Loucy (cell line): ENCODE measurements around the gene SMG6.

Experiments used
- H2AFZ ChIP-seq: fragments of 200-600 bp; sonication (generic); 2 replicates; pipeline ENCODE4 v1.6.0; 2016; ENCODE audit warnings: antibody characterized with exemption, mild to moderate bottlenecking, low read length, moderate library complexity
- H3F3A ChIP-seq: fragments of 200-600 bp; 2 replicates; pipeline ENCODE4 v1.6.0; 2016; ENCODE audit warnings: antibody characterized with exemption, low read depth, mild to moderate bottlenecking
- H3K27me3 ChIP-seq: fragments of 200-600 bp; sonication (generic); 2 replicates; pipeline ENCODE4 v1.6.1; 2014; ENCODE audit warnings: low read length, mild to moderate bottlenecking; ENCODE audit not compliant: insufficient read depth, poor library complexity, severe bottlenecking
- H3K36me3 ChIP-seq: fragments of 200-600 bp; sonication (generic); 2 replicates; pipeline ENCODE4 v1.6.1; 2016; ENCODE audit warnings: low read length; ENCODE audit not compliant: insufficient read depth
- H3K4me1 ChIP-seq: fragments of 200-600 bp; sonication (generic); 2 replicates; pipeline ENCODE4 v1.5.1; 2014; ENCODE audit warnings: low read length, mild to moderate bottlenecking; ENCODE audit not compliant: insufficient read depth, poor library complexity, severe bottlenecking
- H3K4me2 ChIP-seq: fragments of 200-600 bp; sonication (generic); 2 replicates; pipeline ENCODE4 v1.6.0; 2014; ENCODE audit warnings: antibody characterized with exemption, low read length, low read depth, mild to moderate bottlenecking; ENCODE audit not compliant: poor library complexity, severe bottlenecking
- H3K4me3 ChIP-seq: fragments of 200-600 bp; sonication (generic); 2 replicates; pipeline ENCODE4 v1.5.1; 2014; ENCODE audit warnings: low read length, mild to moderate bottlenecking, mixed read lengths; ENCODE audit not compliant: poor library complexity, severe bottlenecking
- H3K79me2 ChIP-seq: fragments of 200-600 bp; sonication (generic); 2 replicates; pipeline ENCODE4 v1.6.1; 2014; ENCODE audit warnings: low read length; ENCODE audit not compliant: insufficient read depth
- H3K9ac ChIP-seq: fragments of 200-600 bp; sonication (generic); 2 replicates; pipeline ENCODE4 v1.6.0; 2014; ENCODE audit warnings: mild to moderate bottlenecking, low read depth, low read length, moderate library complexity; ENCODE audit not compliant: poor library complexity, severe bottlenecking
- H3K9me2 ChIP-seq: fragments of 200-600 bp; sonication (generic); replicated peaks from 2 replicates; pipeline ENCODE4 v1.6.1; 2016; ENCODE audit warnings: low read depth, low read length, mixed read lengths
- H3K9me3 ChIP-seq: fragments of 200-600 bp; sonication (generic); 2 replicates; pipeline ENCODE4 v1.6.1; 2014; ENCODE audit warnings: mild to moderate bottlenecking, antibody characterized with exemption, low read length, low read depth; ENCODE audit not compliant: insufficient read depth
- H4K20me1 ChIP-seq: fragments of 200-600 bp; sonication (generic); 2 replicates; pipeline ENCODE4 v1.6.0; 2014; ENCODE audit warnings: antibody characterized with exemption, low read length, mild to moderate bottlenecking; ENCODE audit not compliant: insufficient read depth, poor library complexity, severe bottlenecking
- EZH2phosphoT487 ChIP-seq: fragments of 200-600 bp; IDR thresholded peaks from 2 replicates; pipeline ENCODE4 v1.6.1; 2018; ENCODE audit warnings: antibody characterized with exemption, mild to moderate bottlenecking, moderate library complexity, borderline replicate concordance
- TF ChIP-seq, protein P1 (sequence below): fragments of 200-600 bp; sonication (generic); conservative IDR thresholded peaks from 2 replicates; pipeline ENCODE4 v1.5.1; 2014; ENCODE audit warnings: mild to moderate bottlenecking, antibody characterized with exemption, low read length

Gene SMG6

DNA sequence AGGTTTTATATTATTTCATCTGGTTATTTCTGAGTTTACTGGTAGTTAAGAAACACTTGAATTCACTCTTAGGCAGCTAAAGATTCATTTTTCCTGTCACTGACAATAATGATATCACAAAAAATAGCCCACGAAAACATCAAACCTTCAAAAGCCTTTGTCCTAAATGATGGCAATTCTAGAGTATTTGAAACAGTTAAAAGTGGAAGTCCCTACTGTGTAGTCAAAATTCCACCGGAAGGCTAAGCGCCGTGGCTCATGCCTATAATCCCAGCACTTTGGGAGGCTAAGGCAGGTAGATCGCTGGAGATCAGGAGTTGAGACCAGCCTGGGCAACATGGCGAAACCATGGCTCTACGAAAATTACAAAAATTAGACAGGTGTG is 145.2 kb downstream of the SMG6 start:
- no peaks in the 10 kb centered on the region for H4K20me1 ChIP-seq
- H3F3A ChIP-seq = no peaks in the 10 kb centered on the region
- H3K9me3 ChIP-seq = no peaks in the 10 kb centered on the region
- no peaks in the 10 kb centered on the region for H3K27me3 ChIP-seq
- H3K4me3 ChIP-seq = no peak overlapping the region
- no peak overlapping the region for H3K4me2 ChIP-seq
- H3K4me1 ChIP-seq = peaks cover 5% of the 10 kb centered on the region
- no peak for TF ChIP-seq EZH2phosphoT487
- TF ChIP-seq, protein P1, sequence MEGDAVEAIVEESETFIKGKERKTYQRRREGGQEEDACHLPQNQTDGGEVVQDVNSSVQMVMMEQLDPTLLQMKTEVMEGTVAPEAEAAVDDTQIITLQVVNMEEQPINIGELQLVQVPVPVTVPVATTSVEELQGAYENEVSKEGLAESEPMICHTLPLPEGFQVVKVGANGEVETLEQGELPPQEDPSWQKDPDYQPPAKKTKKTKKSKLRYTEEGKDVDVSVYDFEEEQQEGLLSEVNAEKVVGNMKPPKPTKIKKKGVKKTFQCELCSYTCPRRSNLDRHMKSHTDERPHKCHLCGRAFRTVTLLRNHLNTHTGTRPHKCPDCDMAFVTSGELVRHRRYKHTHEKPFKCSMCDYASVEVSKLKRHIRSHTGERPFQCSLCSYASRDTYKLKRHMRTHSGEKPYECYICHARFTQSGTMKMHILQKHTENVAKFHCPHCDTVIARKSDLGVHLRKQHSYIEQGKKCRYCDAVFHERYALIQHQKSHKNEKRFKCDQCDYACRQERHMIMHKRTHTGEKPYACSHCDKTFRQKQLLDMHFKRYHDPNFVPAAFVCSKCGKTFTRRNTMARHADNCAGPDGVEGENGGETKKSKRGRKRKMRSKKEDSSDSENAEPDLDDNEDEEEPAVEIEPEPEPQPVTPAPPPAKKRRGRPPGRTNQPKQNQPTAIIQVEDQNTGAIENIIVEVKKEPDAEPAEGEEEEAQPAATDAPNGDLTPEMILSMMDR = no peak
- no peaks in the 10 kb centered on the region for H3K9me2 ChIP-seq
- peaks cover 60% of the 10 kb centered on the region; the same call in 1 of the 2 replicates for H3K36me3 ChIP-seq
- H3K79me2 ChIP-seq = peaks cover 7% of the 10 kb centered on the region; the same call in 1 of the 2 replicates
- H2AFZ ChIP-seq = no peak overlapping the region
- H3K9ac ChIP-seq = no peak overlapping the region

DNA sequence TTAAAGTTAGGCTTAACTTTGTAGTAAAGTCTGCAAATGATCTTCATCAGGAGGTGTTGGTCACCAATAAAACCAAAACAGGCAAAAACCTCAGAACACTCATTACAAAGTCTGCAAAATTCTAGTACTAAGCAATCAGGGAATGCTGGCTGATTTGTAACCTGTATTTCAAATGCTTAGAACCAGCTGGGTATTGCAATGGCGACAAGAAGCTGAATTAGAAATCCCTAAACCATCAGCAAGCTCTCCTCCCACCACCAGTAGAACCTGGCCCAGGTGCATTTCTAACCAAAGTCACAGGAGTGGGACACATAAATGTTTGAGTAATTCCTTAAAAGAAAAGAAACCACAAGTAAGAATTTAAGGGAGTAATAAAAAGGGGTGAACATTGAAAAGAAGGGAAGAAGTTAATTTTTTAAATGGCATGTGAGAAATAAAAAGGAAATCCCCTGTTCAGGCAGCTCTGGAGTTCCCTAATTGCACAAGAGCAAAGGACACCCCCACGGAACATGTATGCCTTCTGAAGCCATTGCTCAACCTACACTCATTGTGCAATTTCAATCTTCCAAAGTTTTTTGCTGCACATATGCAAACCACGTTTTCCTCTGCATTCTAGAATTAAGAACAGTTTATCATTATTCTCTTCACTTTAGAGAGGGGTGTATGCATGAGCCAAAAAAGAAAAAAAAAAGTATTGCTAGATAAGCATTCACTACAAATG is 145.8 kb downstream of the SMG6 start:
- Histone ChIP-seq H3K79me2 (peaks cover 7% of the 10 kb centered on the region; the same call in 1 of the 2 replicates), H3K4me1 (peaks cover 5% of the 10 kb centered on the region), H3K9ac (peak overlapping the region; percentile 18), H3K4me3 (no peak overlapping the region), H3K9me2 (no peaks in the 10 kb centered on the region), H3K4me2 (no peak overlapping the region), H2AFZ (no peak overlapping the region), H3F3A (no peaks in the 10 kb centered on the region), H3K9me3 (no peaks in the 10 kb centered on the region), H4K20me1 (no peaks in the 10 kb centered on the region), H3K36me3 (peaks cover 63% of the 10 kb centered on the region; the same call in 1 of the 2 replicates), H3K27me3 (no peaks in the 10 kb centered on the region)
- TF ChIP-seq, protein P1 = no peak
- no peak for TF ChIP-seq EZH2phosphoT487

DNA sequence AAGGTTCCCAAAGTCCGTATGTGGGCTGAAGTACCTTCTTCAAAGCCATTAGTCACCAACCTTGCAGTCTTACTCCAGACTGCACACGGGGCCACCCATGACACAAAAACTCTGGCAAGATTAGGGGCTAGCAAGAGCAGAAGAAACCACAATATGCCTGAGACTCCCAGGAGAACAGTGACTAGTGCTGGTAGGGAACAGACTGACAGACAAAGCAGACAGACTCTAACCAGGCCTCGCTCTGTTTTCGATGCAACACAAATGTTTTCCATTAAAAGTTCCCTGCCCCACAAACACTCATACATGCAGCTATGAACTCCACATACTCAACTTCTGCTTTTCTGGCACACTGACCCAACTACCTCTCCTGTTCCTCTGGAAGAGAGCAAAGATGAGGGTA is 146.5 kb downstream of the SMG6 start:
- no peak overlapping the region for H2AFZ ChIP-seq
- H3F3A ChIP-seq = no peaks in the 10 kb centered on the region
- no peaks in the 10 kb centered on the region for H3K9me2 ChIP-seq
- no peak for TF ChIP-seq EZH2phosphoT487
- TF ChIP-seq, protein P1 = no peak
- H3K4me3 ChIP-seq = no peak overlapping the region
- H4K20me1 ChIP-seq = no peaks in the 10 kb centered on the region
- no peaks in the 10 kb centered on the region for H3K9me3 ChIP-seq
- H3K4me1 ChIP-seq = peaks cover 5% of the 10 kb centered on the region
- H3K79me2 ChIP-seq = peaks cover 7% of the 10 kb centered on the region; the same call in 1 of the 2 replicates
- peaks cover 62% of the 10 kb centered on the region; the same call in 1 of the 2 replicates for H3K36me3 ChIP-seq
- H3K9ac ChIP-seq = peak overlapping the region; percentile 18
- H3K27me3 ChIP-seq = no peaks in the 10 kb centered on the region
- H3K4me2 ChIP-seq = no peak overlapping the region
